Brain microvascular endothelial cell (primary cell): ENCODE measurements around the gene NDUFA8.

ENCODE experiments used
- DNase-seq: peaks from one replicate; pipeline ENCODE4 v3.0.0-alpha.2; 2020
- H3K27ac ChIP-seq: fragments of 250-450 bp; sonication (Bioruptor Pico); 2 replicates; pipeline ENCODE4 v1.5.1; 2020; ENCODE audit warnings: mild to moderate bottlenecking, moderate library complexity
- H3K27me3 ChIP-seq: fragments of 250-450 bp; sonication (Bioruptor Pico); replicated peaks from 2 replicates; pipeline ENCODE4 v1.5.1; 2020; ENCODE audit warnings: mild to moderate bottlenecking
- H3K36me3 ChIP-seq: fragments of 250-450 bp; sonication (Bioruptor Pico); replicated peaks from 2 replicates; pipeline ENCODE4 v1.5.1; 2020; ENCODE audit warnings: mild to moderate bottlenecking
- H3K4me3 ChIP-seq: 2 replicates; pipeline ENCODE4 v1.5.1; 2011; ENCODE audit warnings: low read depth, mild to moderate bottlenecking, control low read depth, low read length, moderate library complexity
- CTCF ChIP-seq: IDR thresholded peaks from 2 replicates; pipeline ENCODE4 v1.5.1; 2011; ENCODE audit warnings: low read depth, mild to moderate bottlenecking, moderate library complexity, low read length, control low read depth, inconsistent platforms; ENCODE audit errors: missing control alignments
- in situ Hi-C: cut with HindIII; loops from 2 replicates; pipeline ENCODE4 v1.10.0; 2017; ENCODE audit warnings: low sequenced_read_pairs, low pct_ligation_motif_present

The NDUFA8 gene

GRCh38 chr9:122129969-122130368, 29.6 kb downstream of the NDUFA8 start:
- no peaks in the 10 kb centered on the region for H3K36me3 ChIP-seq
- in situ Hi-C loops: no loop called here
- no peak overlapping the region for H3K27ac ChIP-seq
- H3K27me3 ChIP-seq: no peaks in the 10 kb centered on the region
- no peak for DNase-seq
- no peak overlapping the region for H3K4me3 ChIP-seq
- no peak for TF ChIP-seq CTCF

- in situ Hi-C loops: no loop called here
- DNase-seq: no peak
- no peak for TF ChIP-seq CTCF
- no peak overlapping the region for H3K27ac ChIP-seq
- no peaks in the 10 kb centered on the region for H3K27me3 ChIP-seq
- H3K4me3 ChIP-seq: no peak overlapping the region
- H3K36me3 ChIP-seq: no peaks in the 10 kb centered on the region
Measured at GRCh38 chr9:122128969-122129343, 30.6 kb downstream of the NDUFA8 start.

GRCh38 chr9:122128007-122128968, 31.3 kb downstream of the NDUFA8 start:
- no peak for TF ChIP-seq CTCF
- DNase-seq: no peak
- no peak overlapping the region for H3K27ac ChIP-seq
- no peaks in the 10 kb centered on the region for H3K36me3 ChIP-seq
- H3K27me3 ChIP-seq: no peaks in the 10 kb centered on the region
- in situ Hi-C loops: no loop called here
- no peak overlapping the region for H3K4me3 ChIP-seq

- Histone ChIP-seq H3K36me3 (no peaks in the 10 kb centered on the region), H3K4me3 (no peak overlapping the region), H3K27me3 (no peaks in the 10 kb centered on the region), H3K27ac (no peak overlapping the region)
- no peak for DNase-seq
- TF ChIP-seq CTCF: no peak
- in situ Hi-C loops: no loop called here
Measured at GRCh38 chr9:122127396-122127798, 32.2 kb downstream of the NDUFA8 start.

GRCh38 chr9:122126331-122127261, 33.0 kb downstream of the NDUFA8 start:
- TF ChIP-seq CTCF: peak; percentile 15
- Histone ChIP-seq H3K36me3 (no peaks in the 10 kb centered on the region), H3K27me3 (no peaks in the 10 kb centered on the region), H3K4me3 (peak overlapping the region; percentile 52), H3K27ac (no peak overlapping the region)
- peak; percentile 36 for DNase-seq
- in situ Hi-C loops: no loop called here
